ENCODE data around the gene RAB1B.

Gene RAB1B

GRCh38 chr11:66293352-66293751 is 24.9 kb downstream of the RAB1B start:
- H3K4me3 ChIP-seq (ENCODE audit: low read depth, low read length, poor library complexity, severe bottlenecking), result no peak overlapping the region
- no peaks in the 10 kb centered on the region for H3K36me3 ChIP-seq (ENCODE audit: insufficient read depth, low read length)
- no peaks in the 10 kb centered on the region for H3K9me3 ChIP-seq (ENCODE audit: low read length)
- peaks cover 9% of the 10 kb centered on the region for H3K4me1 ChIP-seq (ENCODE audit: insufficient read depth, low read length, severe bottlenecking)
- H3K27me3 ChIP-seq (ENCODE audit: insufficient read depth, low read length), result peaks cover 3% of the 10 kb centered on the region; the same call in 1 of the 2 replicates
- H3K9ac ChIP-seq (ENCODE audit: low read length), result no peak overlapping the region
- H3K9me2 ChIP-seq (ENCODE audit: low read depth, low read length), result no peaks in the 10 kb centered on the region
- no peaks in the 10 kb centered on the region for H3F3A ChIP-seq (ENCODE audit: insufficient read depth, low read length)
- no peaks in the 10 kb centered on the region for H4K20me1 ChIP-seq (ENCODE audit: insufficient read depth, low read length)
- H2AFZ ChIP-seq (ENCODE audit: low read length), result no peak overlapping the region
- no peak overlapping the region for H3K27ac ChIP-seq (ENCODE audit: low read depth, low read length, poor library complexity, severe bottlenecking)
- no peaks in the 10 kb centered on the region for H3K79me2 ChIP-seq (ENCODE audit: insufficient read depth, low read length)
- no peak overlapping the region for H3K4me2 ChIP-seq (ENCODE audit: low read length)
- TF ChIP-seq CTCF (IDR thresholded peaks at IDR 0.05; ENCODE audit: low read length), result no peak
- TF ChIP-seq EZH2 (IDR thresholded peaks at IDR 0.05; ENCODE audit: borderline replicate concordance, low read length), result no peak

- H3K36me3 ChIP-seq (ENCODE audit: insufficient read depth, low read length), result no peaks in the 10 kb centered on the region
- no peaks in the 10 kb centered on the region for H3K79me2 ChIP-seq (ENCODE audit: insufficient read depth, low read length)
- H3K4me2 ChIP-seq (ENCODE audit: low read length), result no peak overlapping the region
- no peaks in the 10 kb centered on the region for H4K20me1 ChIP-seq (ENCODE audit: insufficient read depth, low read length)
- no peak overlapping the region for H3K9ac ChIP-seq (ENCODE audit: low read length)
- H3K9me2 ChIP-seq (ENCODE audit: low read depth, low read length), result no peaks in the 10 kb centered on the region
- TF ChIP-seq CTCF (IDR thresholded peaks at IDR 0.05; ENCODE audit: low read length) (no peak), EZH2 (IDR thresholded peaks at IDR 0.05; ENCODE audit: borderline replicate concordance, low read length) (no peak)
- H3K4me3 ChIP-seq (ENCODE audit: low read depth, low read length, poor library complexity, severe bottlenecking), result no peak overlapping the region
- peaks cover 4% of the 10 kb centered on the region; the same call in 1 of the 2 replicates for H3K27me3 ChIP-seq (ENCODE audit: insufficient read depth, low read length)
- H3K4me1 ChIP-seq (ENCODE audit: insufficient read depth, low read length, severe bottlenecking), result peaks cover 8% of the 10 kb centered on the region
- no peaks in the 10 kb centered on the region for H3K9me3 ChIP-seq (ENCODE audit: low read length)
- no peak overlapping the region for H2AFZ ChIP-seq (ENCODE audit: low read length)
- H3F3A ChIP-seq (ENCODE audit: insufficient read depth, low read length), result no peaks in the 10 kb centered on the region
- H3K27ac ChIP-seq (ENCODE audit: low read depth, low read length, poor library complexity, severe bottlenecking), result no peak overlapping the region
Measured at GRCh38 chr11:66293777-66294625, 25.6 kb downstream of the RAB1B start.

- Histone ChIP-seq H3K9me2 (ENCODE audit: low read depth, low read length) (no peaks in the 10 kb centered on the region), H2AFZ (ENCODE audit: low read length) (no peak overlapping the region), H3K27me3 (ENCODE audit: insufficient read depth, low read length) (peaks cover 4% of the 10 kb centered on the region; the same call in 1 of the 2 replicates), H3K27ac (ENCODE audit: low read depth, low read length, poor library complexity, severe bottlenecking) (no peak overlapping the region), H3K4me2 (ENCODE audit: low read length) (no peak overlapping the region), H3K9me3 (ENCODE audit: low read length) (no peaks in the 10 kb centered on the region), H3K4me3 (ENCODE audit: low read depth, low read length, poor library complexity, severe bottlenecking) (no peak overlapping the region), H4K20me1 (ENCODE audit: insufficient read depth, low read length) (no peaks in the 10 kb centered on the region), H3K9ac (ENCODE audit: low read length) (no peak overlapping the region), H3K36me3 (ENCODE audit: insufficient read depth, low read length) (no peaks in the 10 kb centered on the region), H3K4me1 (ENCODE audit: insufficient read depth, low read length, severe bottlenecking) (peaks cover 4% of the 10 kb centered on the region), H3F3A (ENCODE audit: insufficient read depth, low read length) (no peaks in the 10 kb centered on the region), H3K79me2 (ENCODE audit: insufficient read depth, low read length) (no peaks in the 10 kb centered on the region)
- no peak for TF ChIP-seq EZH2 (IDR thresholded peaks at IDR 0.05; ENCODE audit: borderline replicate concordance, low read length)
Measured at GRCh38 chr11:66294626-66295620, 26.5 kb downstream of the RAB1B start.
